Stimulated activated CD4-positive, alpha-beta T cell treated with anti-CD3 and anti-CD28 coated beads, TNF-alpha, amount 100 ng/mL, for 4 hours (primary cell): ENCODE results near the gene CCL24.
"Not testable (repeated sequence)": the region's sequence is repeated elsewhere in the genome, so short reads cannot be mapped to it uniquely, and the experiment has no call there.

ENCODE experiments used
- DNase-seq, 3 experiments: peaks; one replicate each; pipeline ENCODE4 v3.0.0-alpha.2; 2020; ENCODE audit warnings: low read depth in 3 of 3

The CCL24 gene

GRCh38 chr7:75813781-75814236 lies at the start of gene CCL24:
Gene CCL24, minus strand, starts transcription at chr7:75813806. Its CDS starts 91 bp downstream, at chr7:75813715.
- DNase-seq = no peak

GRCh38 chr7:75861636-75862035 lies 48.0 kb upstream of the CCL24 start:
- no peak for DNase-seq

GRCh38 chr7:75858410-75858809 lies 44.8 kb upstream of the CCL24 start:
- DNase-seq = no peak

DNA sequence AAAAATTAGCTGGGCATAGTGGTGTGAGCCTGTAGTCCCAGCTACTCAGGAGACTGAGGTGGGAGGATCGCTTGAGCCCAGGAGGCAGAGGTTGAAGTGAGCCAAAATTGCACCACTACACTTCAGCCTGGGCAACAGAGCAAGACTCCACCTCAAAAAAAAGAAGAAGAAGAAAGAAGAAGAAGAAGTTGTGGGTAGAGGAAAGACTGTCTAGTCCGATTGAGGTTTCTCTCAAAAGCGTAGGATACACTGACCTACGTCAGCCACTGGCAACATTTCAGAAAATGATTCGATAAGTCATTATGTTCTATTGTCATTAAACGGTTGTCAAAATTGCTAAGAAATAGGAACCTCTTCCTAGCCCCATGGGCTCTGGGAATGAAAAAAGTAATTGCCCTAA lies 42.9 kb upstream of the CCL24 start:
- DNase-seq = no peak

DNA sequence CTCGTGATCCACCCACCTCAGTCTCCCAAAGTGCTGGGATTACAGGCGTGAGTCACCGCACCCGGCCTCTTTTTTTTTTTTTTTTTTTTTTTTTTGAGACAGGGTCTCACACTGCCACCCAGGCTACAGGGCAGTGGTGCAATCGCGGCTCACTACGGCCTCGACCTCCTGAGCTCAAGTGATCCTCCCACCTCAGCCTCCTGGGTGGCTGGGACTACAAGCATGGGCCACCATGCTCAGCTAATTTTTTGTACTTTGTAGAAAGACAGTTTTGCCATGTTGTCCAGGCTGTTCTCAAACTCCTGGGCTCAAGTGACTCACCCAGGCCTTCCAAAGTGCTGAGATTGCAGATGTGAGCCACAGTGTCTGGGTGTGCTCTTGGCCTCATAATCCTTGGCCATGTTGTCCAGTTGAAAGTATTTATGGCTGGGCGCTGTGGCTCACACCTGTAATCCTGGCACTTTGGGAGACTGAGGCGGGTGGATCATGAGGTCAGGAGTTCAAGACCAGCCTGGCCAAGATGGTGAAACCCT lies 41.3 kb upstream of the CCL24 start:
- not testable (repeated sequence) for DNase-seq

- no peak for DNase-seq
Measured at GRCh38 chr7:75854233-75854632, 40.6 kb upstream of the CCL24 start.

DNA sequence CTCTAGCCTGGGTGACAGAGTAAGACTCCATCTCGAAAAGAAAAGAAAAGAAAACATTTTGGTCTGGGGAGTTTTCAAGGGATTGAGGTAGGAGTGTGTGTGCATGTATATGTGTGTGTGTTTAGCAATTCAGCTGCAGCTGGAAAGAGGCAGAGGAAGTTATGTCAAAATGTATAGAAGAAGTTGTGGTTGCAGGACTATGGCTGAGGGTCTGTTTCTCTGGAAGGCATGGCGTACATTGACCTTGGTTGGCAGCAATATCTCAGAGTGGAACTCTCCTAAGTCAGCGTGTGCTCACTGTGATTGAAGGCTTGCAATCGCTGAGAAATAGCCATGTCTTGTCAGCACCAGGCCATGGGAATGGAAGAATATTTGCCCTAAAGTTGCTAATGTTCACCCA lies 36.6 kb upstream of the CCL24 start:
- no peak for DNase-seq

- no peak for DNase-seq
Measured at GRCh38 chr7:75849573-75849972, 36.0 kb upstream of the CCL24 start.

- no peak for DNase-seq
Measured at GRCh38 chr7:75847707-75848106, 34.1 kb upstream of the CCL24 start.

DNA sequence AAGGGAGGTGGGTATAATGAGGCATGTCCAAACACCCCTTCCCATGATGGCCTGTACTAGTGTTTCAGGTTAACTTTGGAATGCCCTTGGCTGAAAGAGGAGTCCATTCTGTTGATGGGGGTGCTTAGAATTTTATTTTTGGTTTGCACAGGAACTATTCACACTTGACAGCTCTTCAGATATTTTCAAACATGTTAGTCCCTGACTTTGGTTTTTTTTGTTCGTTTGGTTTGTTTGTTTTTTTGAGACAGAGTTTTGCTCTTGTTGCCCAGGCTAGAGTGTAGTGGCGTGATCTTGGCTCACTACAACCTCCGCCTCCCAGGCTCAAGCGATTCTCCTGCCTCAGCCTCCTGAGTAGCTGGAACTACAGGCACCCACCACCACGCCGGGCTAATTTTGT lies 31.5 kb upstream of the CCL24 start:
- DNase-seq = not testable (repeated sequence)

DNA sequence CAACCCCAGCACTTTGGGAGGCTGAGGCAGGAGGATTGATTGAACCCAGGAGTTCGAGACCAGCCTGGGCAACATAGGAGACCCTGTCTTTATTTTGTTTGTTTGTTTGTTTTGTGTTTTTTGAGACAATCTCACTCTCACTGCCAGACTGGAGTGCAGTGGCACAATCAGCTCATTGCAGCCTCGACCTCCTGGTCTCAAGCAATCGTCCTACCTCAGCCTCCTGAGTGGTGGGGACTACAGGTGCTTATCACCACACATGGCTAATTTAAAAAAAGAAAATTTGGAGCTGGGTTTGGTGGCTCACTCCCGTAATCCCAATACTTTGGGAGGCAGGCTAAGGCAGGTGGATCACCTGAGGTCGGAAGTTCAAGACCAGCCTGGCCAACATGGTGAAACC lies 30.6 kb upstream of the CCL24 start:
- no peak for DNase-seq

GRCh38 chr7:75843613-75844116 lies 30.1 kb upstream of the CCL24 start:
- DNase-seq = no peak

- DNase-seq = no peak
Measured at GRCh38 chr7:75842836-75843446, 29.3 kb upstream of the CCL24 start.

- DNase-seq = no peak
Measured at GRCh38 chr7:75840029-75840428, 26.4 kb upstream of the CCL24 start.

DNA sequence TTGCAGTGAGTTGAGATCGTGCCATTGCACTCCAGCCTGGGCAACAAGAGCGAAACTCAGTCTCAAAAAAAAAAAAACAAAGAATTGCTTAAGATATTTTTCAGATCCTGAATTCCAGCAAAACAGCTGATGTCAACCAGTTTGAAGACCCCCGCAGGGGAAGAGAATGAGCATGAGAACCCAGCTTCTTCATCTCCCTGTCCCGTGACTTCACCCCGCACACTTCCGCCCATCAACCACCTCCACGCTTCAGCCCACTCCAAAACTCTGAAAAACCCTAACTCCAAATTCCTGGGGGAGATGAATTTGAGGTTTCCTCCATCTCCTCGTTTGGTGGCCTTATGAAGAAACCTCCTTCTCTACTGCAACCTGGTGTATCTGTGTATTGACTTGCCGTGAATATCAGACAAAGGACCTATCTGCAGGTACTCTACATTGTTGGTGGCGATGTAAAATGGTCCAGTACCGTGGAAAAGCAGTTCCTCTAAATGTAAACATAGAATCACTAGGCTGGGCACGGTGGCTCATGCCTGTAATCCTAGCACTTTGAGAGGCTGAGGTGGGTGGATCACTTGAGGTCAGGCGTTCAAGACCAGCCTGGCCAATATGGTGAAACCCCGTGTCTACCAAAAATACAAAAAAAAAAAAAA lies 24.8 kb upstream of the CCL24 start:
- not testable (repeated sequence) for DNase-seq

GRCh38 chr7:75836798-75837197 lies 23.2 kb upstream of the CCL24 start:
- no peak for DNase-seq

DNA sequence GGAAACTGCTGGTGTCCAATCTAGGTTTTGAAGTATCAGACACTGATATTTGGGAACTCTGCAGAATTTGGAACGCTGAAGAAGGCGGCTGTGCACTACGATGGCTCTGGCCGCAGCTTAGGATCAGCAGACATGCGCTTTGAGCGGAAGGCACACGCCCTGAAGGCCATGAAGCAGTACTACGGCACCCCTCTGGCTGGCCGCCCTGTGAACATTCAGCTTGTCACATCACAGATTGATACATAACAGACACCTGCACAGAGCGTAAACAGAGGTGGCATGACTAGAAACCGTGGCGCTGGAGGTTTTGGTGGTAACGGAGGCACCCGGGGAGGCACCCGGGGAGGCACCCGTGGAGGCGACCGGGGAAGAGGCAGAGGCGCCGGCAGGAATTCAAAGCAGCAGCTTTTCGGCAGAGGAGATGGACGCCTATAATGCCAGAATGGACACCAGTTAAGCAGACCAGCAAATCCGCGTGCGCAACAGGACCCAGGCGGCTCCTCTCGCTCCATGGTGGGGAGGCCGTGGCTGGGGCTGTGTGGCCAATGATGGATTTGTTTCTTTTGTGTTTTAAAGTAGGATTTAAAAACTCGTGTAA lies 22.2 kb upstream of the CCL24 start:
- no peak for DNase-seq

GRCh38 chr7:75833662-75834061 lies 20.1 kb upstream of the CCL24 start:
- not testable (repeated sequence) for DNase-seq

DNA sequence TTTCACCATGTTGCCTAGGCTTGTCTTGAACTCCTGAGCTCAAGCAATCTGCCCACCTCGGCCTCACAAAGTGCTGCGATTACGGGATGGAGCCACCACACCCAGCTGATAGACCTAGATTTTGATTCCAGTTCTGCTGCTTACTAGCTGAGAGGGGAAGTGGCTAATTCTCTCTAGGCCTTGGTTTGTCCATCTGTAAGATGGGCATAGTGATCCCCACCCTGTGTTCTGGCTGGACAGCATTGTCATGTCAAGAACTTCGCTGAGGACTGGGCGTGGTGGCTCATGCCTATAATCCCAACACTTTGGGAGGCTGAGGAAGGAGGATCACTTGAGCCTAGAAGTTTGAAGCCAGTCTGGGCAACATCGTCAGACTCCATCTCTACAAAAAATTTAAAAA lies 17.4 kb upstream of the CCL24 start:
- no peak for DNase-seq

GRCh38 chr7:75829656-75830055 lies 16.1 kb upstream of the CCL24 start:
- DNase-seq = not testable (repeated sequence)

- no peak for DNase-seq
Measured at GRCh38 chr7:75823198-75823910, 9.7 kb upstream of the CCL24 start.

DNA sequence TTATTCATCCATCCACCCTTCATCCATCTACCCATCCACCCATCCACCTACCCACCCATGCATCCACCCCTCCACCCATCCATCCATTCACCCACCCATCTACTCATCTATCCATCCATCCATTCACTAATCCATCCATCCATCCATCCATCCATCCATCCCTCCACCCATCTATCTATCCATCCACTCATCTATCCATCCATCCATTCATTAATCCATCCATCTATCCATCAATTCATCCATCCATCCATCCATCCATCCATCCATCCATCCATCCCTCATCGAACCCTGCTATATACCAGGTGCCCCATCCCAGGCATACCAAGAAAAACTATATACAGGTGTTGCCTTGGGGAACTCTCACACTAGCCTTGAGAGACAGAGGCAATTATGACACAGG lies 7.1 kb upstream of the CCL24 start:
- DNase-seq = no peak
